ENCODE results near the gene XPO1. TPM values are rescaled to one million over a fixed set of nuclear protein-coding genes. Genes with fewer than 3 reads are reported as not detected.

Gene XPO1
- total RNA-seq, 3 donors from 2014 or later (not counting 1 experiment from before 2014, with no cell fraction given), result 120 to 157 (median 137) TPM

- Histone ChIP-seq H3K4me1 (ENCODE audit: control insufficient read depth, insufficient read depth, low read length) (peaks cover 10% of the 10 kb centered on the region), H3K27ac (ENCODE audit: low read length) (peak overlapping the region; percentile 98), H3K36me3 (ENCODE audit: control insufficient read depth, insufficient read depth, low read length) (no peaks in the 10 kb centered on the region), H3K4me3 (ENCODE audit: low read length) (peak overlapping the region; percentile 80), H3K27me3 (ENCODE audit: control insufficient read depth, insufficient read depth, low read length) (no peaks in the 10 kb centered on the region), H3K9me3 (ENCODE audit: control insufficient read depth, insufficient read depth, low read length) (no peaks in the 10 kb centered on the region)
- no peak for TF ChIP-seq CTCF (IDR thresholded peaks at IDR 0.05)
- peak overlapping the region; percentile 90 to 99 for H3K27ac Mint-ChIP-seq
- peaks cover 7% of the 10 kb centered on the region for H3K36me3 Mint-ChIP-seq
- DNase-seq, result peak in 1 of 2 donors; percentile 71
- WGBS (ENCODE audit: insufficient coverage), result 12% methylated on average over 19 of the region's 19 CpGs
- H3K4me1 Mint-ChIP-seq, result peaks cover 39 to 45% of the 10 kb centered on the region in 2 donors
- intact Hi-C loops (cut with micrococcal nuclease), result loop anchor here (1.0 to 10.0 kb wide), 4 partner anchors 68 to 316 kb away; partner anchors contain the start of genes FAM161A and USP34
- peak overlapping the region; percentile 100 for H3K4me3 Mint-ChIP-seq
- H3K27me3 Mint-ChIP-seq (ENCODE audit: low read depth in 2 of 2), result no peaks in the 10 kb centered on the region
- no peaks in the 10 kb centered on the region for H3K9me3 Mint-ChIP-seq
- ATAC-seq, result no peak
Observed at GRCh38 chr2:61538920-61539520, 864 bp upstream of the XPO1 start.

GRCh38 chr2:61537950-61538199, 281 bp downstream of the XPO1 start:
- H3K36me3 Mint-ChIP-seq, result peaks cover 7% of the 10 kb centered on the region
- ATAC-seq, result no peak
- Histone ChIP-seq H3K27ac (ENCODE audit: low read length) (peak overlapping the region; percentile 98), H3K36me3 (ENCODE audit: control insufficient read depth, insufficient read depth, low read length) (peaks cover 3% of the 10 kb centered on the region), H3K4me1 (ENCODE audit: control insufficient read depth, insufficient read depth, low read length) (peaks cover 10% of the 10 kb centered on the region), H3K4me3 (ENCODE audit: low read length) (peak overlapping the region; percentile 80), H3K27me3 (ENCODE audit: control insufficient read depth, insufficient read depth, low read length) (no peaks in the 10 kb centered on the region), H3K9me3 (ENCODE audit: control insufficient read depth, insufficient read depth, low read length) (no peaks in the 10 kb centered on the region)
- 0% methylated on average over 14 of the region's 15 CpGs for WGBS (ENCODE audit: insufficient coverage)
- intact Hi-C loops (cut with micrococcal nuclease), result loop anchor here (1.0 to 10.0 kb wide), 5 partner anchors 67 to 317 kb away; partner anchors contain the start of genes FAM161A and USP34
- peak overlapping the region; percentile 100 for H3K4me3 Mint-ChIP-seq
- H3K4me1 Mint-ChIP-seq, result peaks cover 39 to 45% of the 10 kb centered on the region in 2 donors
- H3K27ac Mint-ChIP-seq, result peak overlapping the region; percentile 90 to 99
- no peak for DNase-seq
- H3K9me3 Mint-ChIP-seq, result no peaks in the 10 kb centered on the region
- H3K27me3 Mint-ChIP-seq (ENCODE audit: low read depth in 2 of 2), result no peaks in the 10 kb centered on the region
- no peak for TF ChIP-seq CTCF (IDR thresholded peaks at IDR 0.05)

GRCh38 chr2:61537277-61537949, 743 bp downstream of the XPO1 start:
- Histone ChIP-seq H3K4me3 (ENCODE audit: low read length) (peak overlapping the region; percentile 80), H3K4me1 (ENCODE audit: control insufficient read depth, insufficient read depth, low read length) (peaks cover 13% of the 10 kb centered on the region), H3K27me3 (ENCODE audit: control insufficient read depth, insufficient read depth, low read length) (no peaks in the 10 kb centered on the region), H3K9me3 (ENCODE audit: control insufficient read depth, insufficient read depth, low read length) (no peaks in the 10 kb centered on the region), H3K36me3 (ENCODE audit: control insufficient read depth, insufficient read depth, low read length) (peaks cover 3% of the 10 kb centered on the region), H3K27ac (ENCODE audit: low read length) (peak overlapping the region; percentile 98)
- H3K9me3 Mint-ChIP-seq, result no peaks in the 10 kb centered on the region
- DNase-seq (peak; percentile 31 to 60), ATAC-seq (no peak)
- WGBS (ENCODE audit: insufficient coverage), result under 1% methylated on average over 42 of the region's 52 CpGs
- peak overlapping the region; percentile 90 to 99 for H3K27ac Mint-ChIP-seq
- H3K27me3 Mint-ChIP-seq (ENCODE audit: low read depth in 2 of 2), result no peaks in the 10 kb centered on the region
- peaks cover 39 to 45% of the 10 kb centered on the region in 2 donors for H3K4me1 Mint-ChIP-seq
- peaks cover 7% of the 10 kb centered on the region for H3K36me3 Mint-ChIP-seq
- H3K4me3 Mint-ChIP-seq, result peak overlapping the region; percentile 100
- intact Hi-C loops (cut with micrococcal nuclease), result loop anchor here (2.0 to 10.0 kb wide), 3 partner anchors 157 to 317 kb away; partner anchors contain the start of gene FAM161A
- no peak for TF ChIP-seq CTCF (IDR thresholded peaks at IDR 0.05)

Measured in natural killer cell (primary cell).